GM23338 (cell line): Measurements from ENCODE around the gene LHX4. TPM values are rescaled to one million over a fixed set of nuclear protein-coding genes. Genes with fewer than 3 reads are reported as not detected.

Experiments used
- ATAC-seq: fragments of 200-7000 bp; cut with Tn5 transposase; 3 replicates; pipeline ENCODE4 v1.9.1; 2020
- DNase-seq: peaks from one replicate; pipeline ENCODE4 v3.0.0-alpha.2; 2015; ENCODE audit warnings: low spot score
- H2AFZ ChIP-seq: fragments of 200-600 bp; sonication (generic); 2 replicates; pipeline ENCODE4 v1.8.0; 2016; ENCODE audit warnings: antibody characterized with exemption, mild to moderate bottlenecking, moderate library complexity
- H3F3A ChIP-seq: fragments of 200-600 bp; sonication (generic); replicated peaks from 2 replicates; pipeline ENCODE4 v1.8.0; 2017; ENCODE audit warnings: antibody characterized with exemption, mixed run types, low read depth
- H3K27ac ChIP-seq: fragments of 200-600 bp; sonication (generic); 2 replicates; pipeline ENCODE4 v1.6.1; 2016; ENCODE audit warnings: low read depth
- H3K27me3 ChIP-seq: fragments of 200-600 bp; sonication (generic); 2 replicates; pipeline ENCODE4 v1.8.0; 2016; ENCODE audit warnings: mild to moderate bottlenecking, mixed run types, moderate library complexity; ENCODE audit not compliant: insufficient read depth
- H3K36me3 ChIP-seq: fragments of 200-600 bp; sonication (generic); 2 replicates; pipeline ENCODE4 v1.8.0; 2016; ENCODE audit warnings: mild to moderate bottlenecking; ENCODE audit not compliant: insufficient read depth
- H3K4me1 ChIP-seq: fragments of 200-600 bp; sonication (generic); 2 replicates; pipeline ENCODE4 v1.8.0; 2016; ENCODE audit warnings: mild to moderate bottlenecking, moderate library complexity; ENCODE audit not compliant: insufficient read depth
- H3K4me2 ChIP-seq: fragments of 200-600 bp; sonication (generic); 2 replicates; pipeline ENCODE4 v1.7.1; 2017; ENCODE audit warnings: mixed run types
- H3K4me3 ChIP-seq: fragments of 200-600 bp; sonication (generic); 2 replicates; pipeline ENCODE4 v1.6.1; 2016; ENCODE audit warnings: mixed run types
- H3K79me2 ChIP-seq: fragments of 200-600 bp; sonication (generic); replicated peaks from 2 replicates; pipeline ENCODE4 v1.8.0; 2017; ENCODE audit warnings: mild to moderate bottlenecking; ENCODE audit not compliant: insufficient read depth
- H3K9me2 ChIP-seq: fragments of 200-600 bp; sonication (generic); 2 replicates; pipeline ENCODE4 v1.8.0; 2017; ENCODE audit not compliant: insufficient read depth
- H4K20me1 ChIP-seq: fragments of 200-600 bp; sonication (generic); replicated peaks from 2 replicates; pipeline ENCODE4 v1.8.0; 2017; ENCODE audit warnings: mild to moderate bottlenecking; ENCODE audit not compliant: insufficient read depth
- H3K27ac Mint-ChIP-seq: 2 replicates; pipeline ENCODE4 v1.8.0; 2020; ENCODE audit warnings: inconsistent platforms, mild to moderate bottlenecking, moderate library complexity, mixed read lengths
- H3K27me3 Mint-ChIP-seq: 3 replicates; pipeline ENCODE4 v1.8.0; 2022; ENCODE audit warnings: low read depth, mild to moderate bottlenecking, moderate library complexity, mixed read lengths, inconsistent platforms; ENCODE audit not compliant: insufficient read depth, poor library complexity
- H3K36me3 Mint-ChIP-seq: 3 replicates; pipeline ENCODE4 v1.8.0; 2021; ENCODE audit warnings: low read depth, mild to moderate bottlenecking, inconsistent platforms, moderate library complexity, mixed read lengths
- H3K4me1 Mint-ChIP-seq: 3 replicates; pipeline ENCODE4 v1.8.0; 2020; ENCODE audit warnings: mild to moderate bottlenecking, inconsistent platforms, mixed read lengths
- H3K4me3 Mint-ChIP-seq: 3 replicates; pipeline ENCODE4 v1.8.0; 2021; ENCODE audit warnings: moderate library complexity, mild to moderate bottlenecking, inconsistent platforms, mixed read lengths
- H3K9me3 Mint-ChIP-seq: 3 replicates; pipeline ENCODE4 v1.8.0; 2020; ENCODE audit warnings: moderate library complexity, mild to moderate bottlenecking, inconsistent platforms, mixed read lengths
- NANOG ChIP-seq: IDR thresholded peaks from 2 replicates; pipeline ENCODE4 v1.6.1; 2016; ENCODE audit warnings: antibody characterized with exemption, borderline replicate concordance
- polyA plus RNA-seq: library from polyadenylated mRNA; unstranded; fragments of >200 nt; fragmentation: Nextera tagmentation; extraction: Ambion mirVana; gene quantifications from 2 replicates; pipeline ENCODE4 v1.2.1, GENCODE V29; 2016
- total RNA-seq: library from RNA; depleted of rRNA; stranded (reverse); fragments of >200 nt; shearing (Covaris generic); gene quantifications from 2 replicates; pipeline ENCODE4 v1.2.3, GENCODE V29; 2014
- TF ChIP-seq, protein P1 (sequence below): IDR thresholded peaks from one replicate; pipeline ENCODE4 v1.6.1; 2018; ENCODE audit warnings: antibody characterized with exemption; ENCODE audit not compliant: unreplicated experiment
- TF ChIP-seq, protein P2 (sequence below): fragments of 250-450 bp; sonication (Bioruptor Pico); IDR thresholded peaks from 2 replicates; pipeline ENCODE4 v1.5.0; 2020; ENCODE audit warnings: mild to moderate bottlenecking, moderate library complexity

LHX4 gene
- total and polyA plus RNA-seq, 2 experiments from 2014 or later, result 1.4 to 2.5 TPM

GRCh38 chr1:180299479-180300221 lies 69.6 kb downstream of the LHX4 start:
- Histone ChIP-seq H3K4me3 (no peak overlapping the region), H3K4me2 (no peak overlapping the region), H2AFZ (no peak overlapping the region), H3K9me2 (no peaks in the 10 kb centered on the region), H4K20me1 (peaks cover 6% of the 10 kb centered on the region), H3K79me2 (no peaks in the 10 kb centered on the region), H3K4me1 (no peaks in the 10 kb centered on the region), H3K27me3 (no peaks in the 10 kb centered on the region), H3K36me3 (no peaks in the 10 kb centered on the region), H3K27ac (no peak overlapping the region; the same call in 1 of the 2 replicates), H3F3A (no peaks in the 10 kb centered on the region)
- no peak for TF ChIP-seq NANOG
- TF ChIP-seq, protein P1, sequence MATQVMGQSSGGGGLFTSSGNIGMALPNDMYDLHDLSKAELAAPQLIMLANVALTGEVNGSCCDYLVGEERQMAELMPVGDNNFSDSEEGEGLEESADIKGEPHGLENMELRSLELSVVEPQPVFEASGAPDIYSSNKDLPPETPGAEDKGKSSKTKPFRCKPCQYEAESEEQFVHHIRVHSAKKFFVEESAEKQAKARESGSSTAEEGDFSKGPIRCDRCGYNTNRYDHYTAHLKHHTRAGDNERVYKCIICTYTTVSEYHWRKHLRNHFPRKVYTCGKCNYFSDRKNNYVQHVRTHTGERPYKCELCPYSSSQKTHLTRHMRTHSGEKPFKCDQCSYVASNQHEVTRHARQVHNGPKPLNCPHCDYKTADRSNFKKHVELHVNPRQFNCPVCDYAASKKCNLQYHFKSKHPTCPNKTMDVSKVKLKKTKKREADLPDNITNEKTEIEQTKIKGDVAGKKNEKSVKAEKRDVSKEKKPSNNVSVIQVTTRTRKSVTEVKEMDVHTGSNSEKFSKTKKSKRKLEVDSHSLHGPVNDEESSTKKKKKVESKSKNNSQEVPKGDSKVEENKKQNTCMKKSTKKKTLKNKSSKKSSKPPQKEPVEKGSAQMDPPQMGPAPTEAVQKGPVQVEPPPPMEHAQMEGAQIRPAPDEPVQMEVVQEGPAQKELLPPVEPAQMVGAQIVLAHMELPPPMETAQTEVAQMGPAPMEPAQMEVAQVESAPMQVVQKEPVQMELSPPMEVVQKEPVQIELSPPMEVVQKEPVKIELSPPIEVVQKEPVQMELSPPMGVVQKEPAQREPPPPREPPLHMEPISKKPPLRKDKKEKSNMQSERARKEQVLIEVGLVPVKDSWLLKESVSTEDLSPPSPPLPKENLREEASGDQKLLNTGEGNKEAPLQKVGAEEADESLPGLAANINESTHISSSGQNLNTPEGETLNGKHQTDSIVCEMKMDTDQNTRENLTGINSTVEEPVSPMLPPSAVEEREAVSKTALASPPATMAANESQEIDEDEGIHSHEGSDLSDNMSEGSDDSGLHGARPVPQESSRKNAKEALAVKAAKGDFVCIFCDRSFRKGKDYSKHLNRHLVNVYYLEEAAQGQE, result no peak
- TF ChIP-seq, protein P2, sequence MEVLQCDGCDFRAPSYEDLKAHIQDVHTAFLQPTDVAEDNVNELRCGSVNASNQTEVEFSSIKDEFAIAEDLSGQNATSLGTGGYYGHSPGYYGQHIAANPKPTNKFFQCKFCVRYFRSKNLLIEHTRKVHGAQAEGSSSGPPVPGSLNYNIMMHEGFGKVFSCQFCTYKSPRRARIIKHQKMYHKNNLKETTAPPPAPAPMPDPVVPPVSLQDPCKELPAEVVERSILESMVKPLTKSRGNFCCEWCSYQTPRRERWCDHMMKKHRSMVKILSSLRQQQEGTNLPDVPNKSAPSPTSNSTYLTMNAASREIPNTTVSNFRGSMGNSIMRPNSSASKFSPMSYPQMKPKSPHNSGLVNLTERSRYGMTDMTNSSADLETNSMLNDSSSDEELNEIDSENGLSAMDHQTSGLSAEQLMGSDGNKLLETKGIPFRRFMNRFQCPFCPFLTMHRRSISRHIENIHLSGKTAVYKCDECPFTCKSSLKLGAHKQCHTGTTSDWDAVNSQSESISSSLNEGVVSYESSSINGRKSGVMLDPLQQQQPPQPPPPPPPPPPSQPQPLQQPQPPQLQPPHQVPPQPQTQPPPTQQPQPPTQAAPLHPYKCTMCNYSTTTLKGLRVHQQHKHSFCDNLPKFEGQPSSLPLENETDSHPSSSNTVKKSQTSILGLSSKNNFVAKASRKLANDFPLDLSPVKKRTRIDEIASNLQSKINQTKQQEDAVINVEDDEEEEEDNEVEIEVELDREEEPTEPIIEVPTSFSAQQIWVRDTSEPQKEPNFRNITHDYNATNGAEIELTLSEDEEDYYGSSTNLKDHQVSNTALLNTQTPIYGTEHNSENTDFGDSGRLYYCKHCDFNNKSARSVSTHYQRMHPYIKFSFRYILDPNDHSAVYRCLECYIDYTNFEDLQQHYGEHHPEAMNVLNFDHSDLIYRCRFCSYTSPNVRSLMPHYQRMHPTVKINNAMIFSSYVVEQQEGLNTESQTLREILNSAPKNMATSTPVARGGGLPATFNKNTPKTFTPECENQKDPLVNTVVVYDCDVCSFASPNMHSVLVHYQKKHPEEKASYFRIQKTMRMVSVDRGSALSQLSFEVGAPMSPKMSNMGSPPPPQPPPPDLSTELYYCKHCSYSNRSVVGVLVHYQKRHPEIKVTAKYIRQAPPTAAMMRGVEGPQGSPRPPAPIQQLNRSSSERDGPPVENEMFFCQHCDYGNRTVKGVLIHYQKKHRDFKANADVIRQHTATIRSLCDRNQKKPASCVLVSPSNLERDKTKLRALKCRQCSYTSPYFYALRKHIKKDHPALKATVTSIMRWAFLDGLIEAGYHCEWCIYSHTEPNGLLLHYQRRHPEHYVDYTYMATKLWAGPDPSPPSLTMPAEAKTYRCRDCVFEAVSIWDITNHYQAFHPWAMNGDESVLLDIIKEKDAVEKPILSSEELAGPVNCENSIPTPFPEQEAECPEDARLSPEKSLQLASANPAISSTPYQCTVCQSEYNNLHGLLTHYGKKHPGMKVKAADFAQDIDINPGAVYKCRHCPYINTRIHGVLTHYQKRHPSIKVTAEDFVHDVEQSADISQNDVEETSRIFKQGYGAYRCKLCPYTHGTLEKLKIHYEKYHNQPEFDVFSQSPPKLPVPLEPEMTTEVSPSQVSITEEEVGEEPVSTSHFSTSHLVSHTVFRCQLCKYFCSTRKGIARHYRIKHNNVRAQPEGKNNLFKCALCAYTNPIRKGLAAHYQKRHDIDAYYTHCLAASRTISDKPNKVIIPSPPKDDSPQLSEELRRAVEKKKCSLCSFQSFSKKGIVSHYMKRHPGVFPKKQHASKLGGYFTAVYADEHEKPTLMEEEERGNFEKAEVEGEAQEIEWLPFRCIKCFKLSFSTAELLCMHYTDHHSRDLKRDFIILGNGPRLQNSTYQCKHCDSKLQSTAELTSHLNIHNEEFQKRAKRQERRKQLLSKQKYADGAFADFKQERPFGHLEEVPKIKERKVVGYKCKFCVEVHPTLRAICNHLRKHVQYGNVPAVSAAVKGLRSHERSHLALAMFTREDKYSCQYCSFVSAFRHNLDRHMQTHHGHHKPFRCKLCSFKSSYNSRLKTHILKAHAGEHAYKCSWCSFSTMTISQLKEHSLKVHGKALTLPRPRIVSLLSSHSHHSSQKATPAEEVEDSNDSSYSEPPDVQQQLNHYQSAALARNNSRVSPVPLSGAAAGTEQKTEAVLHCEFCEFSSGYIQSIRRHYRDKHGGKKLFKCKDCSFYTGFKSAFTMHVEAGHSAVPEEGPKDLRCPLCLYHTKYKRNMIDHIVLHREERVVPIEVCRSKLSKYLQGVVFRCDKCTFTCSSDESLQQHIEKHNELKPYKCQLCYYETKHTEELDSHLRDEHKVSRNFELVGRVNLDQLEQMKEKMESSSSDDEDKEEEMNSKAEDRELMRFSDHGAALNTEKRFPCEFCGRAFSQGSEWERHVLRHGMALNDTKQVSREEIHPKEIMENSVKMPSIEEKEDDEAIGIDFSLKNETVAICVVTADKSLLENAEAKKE (CRISPR knock-in tag), result no peak
- no peak overlapping the region for H3K27ac Mint-ChIP-seq
- H3K4me3 Mint-ChIP-seq, result no peak overlapping the region
- peaks cover 2% of the 10 kb centered on the region for H3K27me3 Mint-ChIP-seq
- no peaks in the 10 kb centered on the region for H3K9me3 Mint-ChIP-seq
- no peaks in the 10 kb centered on the region; the same call in 1 of the 3 replicates for H3K4me1 Mint-ChIP-seq
- no peak for DNase-seq
- no peak for ATAC-seq
- H3K36me3 Mint-ChIP-seq, result peaks cover 4% of the 10 kb centered on the region; the same call in 2 of the 3 replicates
